ENCODE results near the gene PTBP3. TPM values are rescaled to one million over a fixed set of nuclear protein-coding genes. Genes with fewer than 3 reads are reported as not detected.

PTBP3 gene
- total and polyA plus RNA-seq, 2 of the 13 experiments (the other 11 are each of a cell fraction or from before 2014, with no cell fraction given): 52.8 to 61.1 TPM

DNA sequence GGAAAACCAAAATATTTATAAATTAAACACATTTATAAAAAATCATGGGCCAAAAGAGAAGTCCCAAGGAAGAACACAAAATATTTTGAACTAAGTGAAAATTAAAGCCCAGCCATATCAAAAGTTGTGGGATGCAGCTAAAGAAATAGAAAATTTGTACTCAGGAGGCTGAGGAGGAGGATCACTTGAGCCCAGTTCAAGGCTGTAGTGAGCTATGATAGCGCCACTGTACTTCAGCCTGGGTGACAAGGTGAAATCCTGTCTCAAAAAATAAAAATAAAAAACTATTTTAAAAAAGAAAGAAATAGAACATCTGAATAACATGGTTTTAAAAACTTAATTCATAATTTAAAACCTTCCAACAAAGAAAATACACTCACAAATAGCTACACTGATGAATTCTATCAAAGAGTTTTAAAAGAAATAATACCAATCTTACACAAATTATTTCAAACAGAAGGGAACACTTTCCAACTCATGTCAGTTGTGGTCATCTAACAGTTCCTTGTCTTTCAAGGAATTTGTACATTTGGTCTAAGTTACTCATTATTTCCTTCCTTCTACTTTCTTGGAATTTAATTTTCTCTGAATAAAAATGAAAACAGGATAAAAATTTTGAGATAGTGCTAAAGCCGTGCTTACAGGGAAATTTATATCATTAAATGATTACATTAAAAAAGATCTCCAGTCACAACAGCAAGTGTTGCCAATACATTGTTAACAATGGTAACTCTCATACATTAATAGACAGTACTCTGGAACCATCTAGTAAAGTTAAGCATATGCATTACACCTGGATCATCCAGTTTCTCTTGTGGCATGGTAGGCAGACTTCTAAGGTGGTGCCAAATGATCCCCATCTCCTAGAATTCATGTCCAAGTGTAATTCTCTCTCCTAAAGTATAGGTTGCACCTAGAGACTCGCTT is 17.8 kb downstream of the PTBP3 start:
- H3K36me3 ChIP-seq (replicated peaks in 1 of 2; ENCODE audit: control insufficient read depth in 1 of 2, insufficient read depth in 2 of 2, low read length in 2 of 2): no peaks in the 10 kb centered on the region; a peak in 1 of 5 replicates
- peak overlapping the region; percentile 78 for H3K27ac ChIP-seq (ENCODE audit: extremely low read length, insufficient read depth, low read length)
- H2AFZ ChIP-seq (ENCODE audit: low read length): no peak overlapping the region
- FAIRE-seq: no peak
- WGBS (ENCODE audit: low lambda C conversion rate): 75% methylated on average over 3 of the region's 3 CpGs
- no TSS peak for BruUV-seq (replicated peaks)
- H3K4me2 ChIP-seq (ENCODE audit: low read depth, low read length): peak overlapping the region; percentile 75
- H3K4me1 ChIP-seq (ENCODE audit: insufficient read depth, low read length): peaks cover 51% of the 10 kb centered on the region
- in situ Hi-C loops (cut with HindIII; ENCODE audit: extremely low pct_ligation_motif_present, low pct_unique_long_range_greater_than_20kb): no loop called here
- POLR2A ChIA-PET: no interaction called here
- H3K27me3 ChIP-seq (ENCODE audit: control insufficient read depth in 1 of 2, insufficient read depth in 2 of 2, low read length in 2 of 2): no peaks in the 10 kb centered on the region
- CTCF ChIA-PET (ENCODE audit: low intra/inter-chr PET ratio, low total read pairs): no interaction called here
- peaks cover 94% of the 10 kb centered on the region for H3K79me2 ChIP-seq (ENCODE audit: insufficient read depth, low read length)
- no peak overlapping the region for H3K9ac ChIP-seq (ENCODE audit: insufficient read depth, low read depth, low read length)
- peak overlapping the region in 2 of 3 experiments; percentile 62 to 63; a peak in 3 of 6 replicates for H3K4me3 ChIP-seq (replicated peaks in 1 of 3; ENCODE audit: insufficient read depth in 1 of 3, low read depth in 2 of 3, low read length in 3 of 3)
- H3K9me3 ChIP-seq (ENCODE audit: low read length): no peaks in the 10 kb centered on the region
- intact Hi-C loops (cut with micrococcal nuclease; ENCODE audit: unreplicated experiment): loop anchor here (2.0 kb wide), 1 partner anchor 15 kb away; no protein-coding TSS in a partner anchor
- peaks cover 47% of the 10 kb centered on the region for H4K20me1 ChIP-seq (ENCODE audit: insufficient read depth, low read length)
- TF ChIP-seq, protein P1, sequence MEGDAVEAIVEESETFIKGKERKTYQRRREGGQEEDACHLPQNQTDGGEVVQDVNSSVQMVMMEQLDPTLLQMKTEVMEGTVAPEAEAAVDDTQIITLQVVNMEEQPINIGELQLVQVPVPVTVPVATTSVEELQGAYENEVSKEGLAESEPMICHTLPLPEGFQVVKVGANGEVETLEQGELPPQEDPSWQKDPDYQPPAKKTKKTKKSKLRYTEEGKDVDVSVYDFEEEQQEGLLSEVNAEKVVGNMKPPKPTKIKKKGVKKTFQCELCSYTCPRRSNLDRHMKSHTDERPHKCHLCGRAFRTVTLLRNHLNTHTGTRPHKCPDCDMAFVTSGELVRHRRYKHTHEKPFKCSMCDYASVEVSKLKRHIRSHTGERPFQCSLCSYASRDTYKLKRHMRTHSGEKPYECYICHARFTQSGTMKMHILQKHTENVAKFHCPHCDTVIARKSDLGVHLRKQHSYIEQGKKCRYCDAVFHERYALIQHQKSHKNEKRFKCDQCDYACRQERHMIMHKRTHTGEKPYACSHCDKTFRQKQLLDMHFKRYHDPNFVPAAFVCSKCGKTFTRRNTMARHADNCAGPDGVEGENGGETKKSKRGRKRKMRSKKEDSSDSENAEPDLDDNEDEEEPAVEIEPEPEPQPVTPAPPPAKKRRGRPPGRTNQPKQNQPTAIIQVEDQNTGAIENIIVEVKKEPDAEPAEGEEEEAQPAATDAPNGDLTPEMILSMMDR (CRISPR knock-in tag; IDR thresholded peaks at IDR 0.05): no peak
- no peak for TF ChIP-seq IKZF1 (IDR thresholded peaks at IDR 0.05)
- TF ChIP-seq ZNF7 (CRISPR knock-in tag; IDR thresholded peaks at IDR 0.05): no peak
- TF ChIP-seq SIN3B (IDR thresholded peaks at IDR 0.05; ENCODE audit: low read length): no peak
- TF ChIP-seq, protein P2, sequence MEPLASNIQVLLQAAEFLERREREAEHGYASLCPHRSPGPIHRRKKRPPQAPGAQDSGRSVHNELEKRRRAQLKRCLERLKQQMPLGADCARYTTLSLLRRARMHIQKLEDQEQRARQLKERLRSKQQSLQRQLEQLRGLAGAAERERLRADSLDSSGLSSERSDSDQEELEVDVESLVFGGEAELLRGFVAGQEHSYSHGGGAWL (CRISPR knock-in tag; IDR thresholded peaks at IDR 0.05): no peak
- TF ChIP-seq ARNTL (CRISPR knock-in tag; IDR thresholded peaks at IDR 0.05): no peak
- TF ChIP-seq MTF1 (CRISPR knock-in tag; IDR thresholded peaks at IDR 0.05): no peak
- no peak for TF ChIP-seq YEATS4 (CRISPR knock-in tag; IDR thresholded peaks at IDR 0.05; ENCODE audit: borderline replicate concordance)
- TF ChIP-seq ZNF839 (CRISPR knock-in tag; IDR thresholded peaks at IDR 0.05; ENCODE audit: borderline replicate concordance): no peak
- no peak for TF ChIP-seq ATM (IDR thresholded peaks at IDR 0.05; ENCODE audit: borderline replicate concordance)
- TF ChIP-seq, protein P3, sequence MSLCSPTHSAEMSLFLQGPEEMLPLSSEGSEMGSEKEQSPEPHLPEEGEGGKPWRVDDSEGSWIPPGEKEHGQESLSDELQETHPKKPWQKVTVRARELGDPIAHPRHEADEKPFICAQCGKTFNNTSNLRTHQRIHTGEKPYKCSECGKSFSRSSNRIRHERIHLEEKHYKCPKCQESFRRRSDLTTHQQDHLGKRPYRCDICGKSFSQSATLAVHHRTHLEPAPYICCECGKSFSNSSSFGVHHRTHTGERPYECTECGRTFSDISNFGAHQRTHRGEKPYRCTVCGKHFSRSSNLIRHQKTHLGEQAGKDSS (CRISPR knock-in tag; IDR thresholded peaks at IDR 0.05; ENCODE audit: borderline replicate concordance, low read depth): no peak
- no peak for ATAC-seq
- DNase-seq (ENCODE audit: low spot score): no peak
